Fibroblast of pulmonary artery (primary cell): ENCODE measurements around the gene FAM219A.

ENCODE experiments used
- DNase-seq: peaks from one replicate; pipeline ENCODE4 v3.0.0-alpha.2; 2010; ENCODE audit warnings: low read depth
- H3K4me3 ChIP-seq: replicated peaks from 2 replicates; pipeline ENCODE4 v1.5.1; 2011; ENCODE audit warnings: low read depth, mild to moderate bottlenecking, control low read depth, low read length, moderate library complexity
- TF ChIP-seq, protein P1 (sequence below): IDR thresholded peaks from 2 replicates; pipeline ENCODE4 v1.5.1; 2011; ENCODE audit warnings: mild to moderate bottlenecking, control low read depth, low read length, inconsistent platforms; ENCODE audit errors: missing control alignments

FAM219A gene

DNA sequence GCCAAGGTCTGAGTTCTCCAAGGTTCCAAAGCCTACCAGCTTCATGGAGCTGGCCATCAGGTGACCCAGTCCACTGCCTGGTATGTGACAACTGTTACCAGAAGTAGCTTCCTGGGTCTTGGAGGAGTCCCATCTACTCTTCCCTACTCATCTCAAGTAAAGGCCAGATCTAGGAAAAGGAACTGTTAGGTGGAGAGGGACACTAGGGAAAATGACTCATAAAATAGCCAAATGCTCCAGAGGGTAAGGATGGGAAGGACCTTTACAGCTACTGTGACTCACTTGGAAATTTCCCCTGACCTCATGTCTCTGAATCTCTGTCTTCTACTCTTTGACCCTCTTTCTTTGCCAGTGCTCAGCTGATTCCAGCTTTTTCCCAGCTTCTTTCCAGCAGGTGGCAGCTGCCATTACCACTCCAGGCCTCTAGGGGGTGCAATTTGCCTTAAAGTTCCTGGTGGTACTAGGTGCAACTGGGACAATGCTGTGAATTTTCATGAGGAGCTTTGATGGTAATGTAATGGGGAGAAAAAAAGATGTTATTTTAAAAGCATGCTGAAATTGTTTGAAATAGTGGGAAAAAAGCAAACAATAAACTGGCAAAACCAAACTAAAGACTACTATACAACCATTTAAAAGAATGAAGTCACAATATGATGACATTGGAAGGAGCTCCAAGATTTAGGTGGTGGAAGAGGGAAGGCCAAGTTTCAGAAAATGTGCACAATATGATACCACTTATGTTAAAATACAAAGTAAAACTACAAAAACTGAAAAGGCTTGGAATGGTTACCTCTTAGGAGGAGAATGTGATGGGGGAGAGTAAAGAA lies 54.6 kb downstream of the FAM219A start:
- TF ChIP-seq, protein P1, sequence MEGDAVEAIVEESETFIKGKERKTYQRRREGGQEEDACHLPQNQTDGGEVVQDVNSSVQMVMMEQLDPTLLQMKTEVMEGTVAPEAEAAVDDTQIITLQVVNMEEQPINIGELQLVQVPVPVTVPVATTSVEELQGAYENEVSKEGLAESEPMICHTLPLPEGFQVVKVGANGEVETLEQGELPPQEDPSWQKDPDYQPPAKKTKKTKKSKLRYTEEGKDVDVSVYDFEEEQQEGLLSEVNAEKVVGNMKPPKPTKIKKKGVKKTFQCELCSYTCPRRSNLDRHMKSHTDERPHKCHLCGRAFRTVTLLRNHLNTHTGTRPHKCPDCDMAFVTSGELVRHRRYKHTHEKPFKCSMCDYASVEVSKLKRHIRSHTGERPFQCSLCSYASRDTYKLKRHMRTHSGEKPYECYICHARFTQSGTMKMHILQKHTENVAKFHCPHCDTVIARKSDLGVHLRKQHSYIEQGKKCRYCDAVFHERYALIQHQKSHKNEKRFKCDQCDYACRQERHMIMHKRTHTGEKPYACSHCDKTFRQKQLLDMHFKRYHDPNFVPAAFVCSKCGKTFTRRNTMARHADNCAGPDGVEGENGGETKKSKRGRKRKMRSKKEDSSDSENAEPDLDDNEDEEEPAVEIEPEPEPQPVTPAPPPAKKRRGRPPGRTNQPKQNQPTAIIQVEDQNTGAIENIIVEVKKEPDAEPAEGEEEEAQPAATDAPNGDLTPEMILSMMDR = peak; percentile 100
- H3K4me3 ChIP-seq = no peak overlapping the region
- peak; percentile 73 for DNase-seq

DNA sequence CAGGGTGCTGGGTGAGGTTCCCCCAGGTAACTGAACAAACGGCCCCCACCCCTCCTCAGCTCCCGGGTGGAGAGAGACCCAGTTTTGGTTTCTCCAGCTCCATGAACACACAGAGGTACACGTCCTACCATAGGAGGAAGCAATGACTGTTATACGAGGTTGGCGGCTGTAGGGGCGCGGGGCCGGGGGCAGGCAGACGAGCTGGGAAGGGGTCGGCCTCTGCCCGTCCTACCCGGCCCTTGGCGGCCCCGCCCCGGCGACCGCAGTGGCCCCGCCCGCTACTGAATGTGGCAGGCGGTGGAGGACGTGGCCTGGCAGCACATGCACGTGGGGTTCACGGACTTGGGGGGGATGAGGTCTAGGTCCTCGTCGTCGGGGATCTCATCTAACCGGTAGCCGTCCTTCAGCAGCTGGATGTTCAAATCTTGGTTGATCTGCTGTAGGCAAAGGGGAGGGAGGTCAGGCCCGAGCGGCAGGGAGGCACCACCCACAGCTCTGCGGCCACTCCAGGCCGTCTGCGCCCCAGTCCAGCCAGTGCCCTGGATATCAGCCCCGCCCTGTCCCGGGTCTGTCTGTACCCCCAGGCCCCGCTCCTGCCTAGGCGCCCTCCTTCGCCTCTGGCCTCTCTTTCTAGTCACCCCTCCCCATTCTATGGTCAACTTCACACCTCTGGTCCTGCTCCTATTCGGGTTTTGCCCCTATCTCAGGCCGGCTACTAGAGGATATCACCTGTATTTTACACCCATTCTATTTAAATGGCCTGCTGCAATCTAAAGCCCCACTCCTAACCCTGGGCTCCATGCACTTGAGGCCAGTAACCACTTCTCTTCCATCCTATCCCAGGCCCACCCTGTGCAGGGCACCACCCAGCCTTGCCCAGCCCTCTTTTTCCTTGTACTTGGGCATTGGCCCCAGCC lies 57.4 kb downstream of the FAM219A start:
- H3K4me3 ChIP-seq = no peak overlapping the region
- DNase-seq = no peak
- TF ChIP-seq, protein P1 = no peak

DNA sequence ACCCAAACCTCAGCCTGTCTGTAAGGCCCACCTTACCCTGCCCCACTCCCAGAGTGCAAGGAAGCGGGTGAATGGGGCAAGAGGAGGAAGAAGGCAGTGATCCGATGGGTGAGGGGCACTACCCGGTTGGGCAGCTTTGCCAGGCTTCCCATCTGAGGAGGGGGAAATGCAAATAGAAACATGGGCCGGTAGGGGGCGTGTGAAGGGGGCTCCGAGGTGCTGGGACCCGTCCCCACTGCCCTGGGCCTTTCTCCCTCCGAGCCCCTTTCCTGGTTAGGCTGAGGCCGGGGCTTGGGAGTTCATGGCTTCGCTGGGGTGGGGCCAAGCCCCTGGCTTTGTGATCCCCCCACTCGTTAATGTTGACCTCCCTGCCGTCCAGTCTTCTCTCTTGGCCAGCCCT lies 58.1 kb downstream of the FAM219A start:
- TF ChIP-seq, protein P1 = no peak

DNA sequence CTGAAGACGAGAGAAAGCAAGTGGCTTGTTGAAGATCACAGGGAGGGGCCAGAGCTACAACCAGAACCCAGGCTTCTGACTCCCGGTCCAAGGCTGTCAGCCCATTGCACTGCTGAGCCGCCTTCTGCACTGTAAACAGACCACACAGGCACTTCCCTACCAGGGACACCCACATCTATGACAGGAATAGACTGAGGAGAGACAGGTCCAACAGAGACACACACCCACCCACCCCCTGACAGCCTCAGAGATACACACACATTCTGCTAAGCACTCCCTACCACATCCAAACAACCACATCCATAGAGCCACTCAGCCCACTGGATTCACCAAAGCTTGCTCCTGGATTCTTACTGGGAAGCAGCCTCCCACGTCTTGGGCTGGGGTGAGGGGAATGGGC lies 58.6 kb downstream of the FAM219A start:
- H3K4me3 ChIP-seq = no peak overlapping the region
- DNase-seq = no peak
- TF ChIP-seq, protein P1 = no peak

More for the DNA sequence above, 58.1 kb downstream of the FAM219A start:
- no peak for DNase-seq
- no peak overlapping the region for H3K4me3 ChIP-seq

DNA sequence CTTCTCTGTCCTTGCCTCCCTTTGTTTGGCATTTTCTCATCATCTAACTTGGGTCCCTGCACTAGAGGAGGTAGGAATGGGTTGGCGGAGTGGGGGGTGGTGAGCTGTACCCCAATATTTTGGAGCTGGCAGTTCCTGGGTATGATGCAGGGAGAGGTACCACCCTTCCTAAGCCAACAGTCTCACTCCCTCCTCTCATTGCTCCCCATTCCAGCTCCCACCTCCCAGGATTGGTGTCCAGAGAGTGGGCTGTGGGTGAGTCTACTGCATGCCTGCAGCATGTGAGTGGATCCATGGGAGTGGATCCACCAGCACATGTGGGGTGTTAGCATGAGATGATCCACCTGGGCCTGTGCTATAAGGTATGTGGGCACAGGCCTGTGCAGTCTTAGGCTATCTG lies 59.5 kb downstream of the FAM219A start:
- DNase-seq = no peak
- TF ChIP-seq, protein P1 = no peak
- no peak overlapping the region for H3K4me3 ChIP-seq

DNA sequence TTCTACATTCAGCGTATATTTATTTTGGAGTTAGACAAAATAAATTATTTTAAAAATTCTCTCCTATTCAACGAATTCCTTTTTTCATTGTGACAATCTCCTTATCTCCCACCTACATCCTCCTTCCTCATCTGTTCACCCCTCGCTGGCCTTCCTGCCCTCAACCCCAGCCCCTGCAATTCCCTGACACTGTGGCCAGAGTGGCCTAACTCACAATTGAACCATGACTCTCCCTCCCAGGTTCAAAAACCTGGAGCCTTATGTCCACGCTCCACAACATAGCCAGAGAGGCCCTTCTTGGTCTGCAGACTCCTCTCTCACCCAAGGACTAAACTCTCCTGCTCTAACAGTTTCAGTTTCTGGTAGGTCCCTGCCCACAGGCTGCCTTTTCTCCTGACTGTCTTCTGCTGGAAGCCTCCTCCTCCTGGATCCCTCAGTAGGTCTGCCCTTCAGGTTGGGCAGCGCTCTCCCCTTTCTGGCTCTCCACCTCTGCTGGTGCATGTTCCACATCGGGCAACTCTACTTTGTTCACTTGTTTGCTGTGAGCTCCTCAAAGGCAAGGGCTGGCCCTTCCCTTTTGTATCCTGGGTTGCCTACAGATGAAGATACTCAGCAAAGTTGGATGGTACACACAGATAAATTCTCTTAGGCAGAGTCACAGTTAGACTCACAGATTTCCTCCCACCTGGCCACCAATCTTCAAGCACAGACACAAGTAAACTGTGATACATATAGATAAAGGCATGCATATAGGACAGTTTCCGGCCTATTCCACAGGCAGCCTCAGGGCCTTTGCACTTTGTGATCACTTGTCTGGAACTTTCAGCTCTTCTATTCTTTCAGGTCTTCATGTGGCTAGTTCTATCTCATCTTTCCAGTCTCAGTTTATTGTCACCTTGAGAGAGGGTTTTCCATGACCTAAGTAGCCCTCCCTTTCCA lies 61.8 kb downstream of the FAM219A start:
- H3K4me3 ChIP-seq = no peak overlapping the region
- TF ChIP-seq, protein P1 = no peak
- no peak for DNase-seq
